HEK293T (cell line): ENCODE data around the gene HIVEP2.

Experiments
- CTCF ChIA-PET: fragments of 350-600 bp; formaldehyde crosslinking; extraction: SDS; loops from one replicate; lab custom pipeline; 2021; ENCODE audit warnings: antibody characterized with exemption, inconsistent platforms; lab: Yijun Ruan, JAX
- POLR2A ChIA-PET: fragments of 350-600 bp; formaldehyde crosslinking; extraction: SDS; loops from one replicate; lab custom pipeline; 2020; ENCODE audit warnings: antibody characterized with exemption, inconsistent platforms; lab: Yijun Ruan, JAX
- DNase-seq: peaks from one replicate; pipeline ENCODE4 v3.0.0; 2012; ENCODE audit warnings: mixed read lengths; ENCODE audit errors: extremely low spot score
- ARNT ChIP-seq: fragments of 450-650 bp; IDR thresholded peaks from 2 replicates; pipeline ENCODE4 v1.6.1; 2017; ENCODE audit warnings: mild to moderate bottlenecking
- BHLHE40 ChIP-seq: fragments of 450-650 bp; IDR thresholded peaks from 2 replicates; pipeline ENCODE4 v1.6.1; 2016; ENCODE audit warnings: mild to moderate bottlenecking, moderate library complexity, borderline replicate concordance
- CTBP1 ChIP-seq: fragments of 450-650 bp; IDR thresholded peaks from 2 replicates; pipeline ENCODE4 v1.6.1; 2016; ENCODE audit warnings: borderline replicate concordance
- ELF4 ChIP-seq: fragments of 450-650 bp; IDR thresholded peaks from 2 replicates; pipeline ENCODE4 v1.6.1; 2017; ENCODE audit warnings: antibody characterized with exemption
- FOXA1 ChIP-seq: fragments of 450-650 bp; IDR thresholded peaks from 2 replicates; pipeline ENCODE4 v1.6.1; 2016; ENCODE audit warnings: mild to moderate bottlenecking
- FOXK2 ChIP-seq: fragments of 450-650 bp; IDR thresholded peaks from 2 replicates; pipeline ENCODE4 v1.6.1; 2016; ENCODE audit warnings: mild to moderate bottlenecking
- FOXM1 ChIP-seq: fragments of 450-650 bp; IDR thresholded peaks from 2 replicates; pipeline ENCODE4 v1.6.1; 2017; ENCODE audit warnings: mild to moderate bottlenecking, borderline replicate concordance
- HDGF ChIP-seq: fragments of 450-650 bp; IDR thresholded peaks from 2 replicates; pipeline ENCODE4 v1.6.1; 2017; ENCODE audit warnings: antibody characterized with exemption, borderline replicate concordance
- L3MBTL2 ChIP-seq: fragments of 450-650 bp; conservative IDR thresholded peaks from 2 replicates; pipeline ENCODE4 v1.6.1; 2016; ENCODE audit warnings: mild to moderate bottlenecking
- LEF1 ChIP-seq: fragments of 450-650 bp; IDR thresholded peaks from 2 replicates; pipeline ENCODE4 v1.6.1; 2017; ENCODE audit warnings: mild to moderate bottlenecking, borderline replicate concordance
- NFRKB ChIP-seq: fragments of 450-650 bp; IDR thresholded peaks from 2 replicates; pipeline ENCODE4 v1.6.1; 2016; ENCODE audit warnings: mild to moderate bottlenecking, moderate library complexity
- SP1 ChIP-seq: fragments of 450-650 bp; IDR thresholded peaks from 2 replicates; pipeline ENCODE4 v1.6.1; 2017
- SUZ12 ChIP-seq: fragments of 450-650 bp; IDR thresholded peaks from 2 replicates; pipeline ENCODE4 v1.6.1; 2016; ENCODE audit warnings: mild to moderate bottlenecking
- TARDBP ChIP-seq: fragments of 450-650 bp; IDR thresholded peaks from 2 replicates; pipeline ENCODE4 v1.6.1; 2016
- ZNF384 ChIP-seq: fragments of 450-650 bp; IDR thresholded peaks from 2 replicates; pipeline ENCODE4 v1.6.1; 2016
- TF ChIP-seq, protein P1 (sequence below): fragments of 450-650 bp; IDR thresholded peaks from 2 replicates; pipeline ENCODE4 v1.6.1; 2016

The HIVEP2 gene

DNA sequence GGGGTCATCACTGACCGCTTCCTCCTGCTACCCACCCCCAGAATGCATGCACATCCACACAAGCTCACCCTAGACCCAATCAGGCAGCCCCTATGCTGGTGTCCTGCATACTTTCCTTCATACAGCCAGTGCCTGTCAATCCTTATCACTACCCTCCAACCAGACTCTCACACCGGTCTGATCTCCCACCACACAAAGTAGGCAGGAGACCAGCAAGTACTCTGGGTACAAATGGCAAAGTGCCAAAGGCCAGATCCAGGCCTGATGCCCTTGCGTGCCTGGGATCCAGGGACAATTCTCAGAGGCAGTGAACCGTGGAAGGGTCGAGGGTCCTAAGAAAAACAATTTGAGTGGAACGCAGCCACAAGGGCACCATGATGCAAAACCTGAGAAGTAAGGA, 114.2 kb downstream of the HIVEP2 start:
- CTCF ChIA-PET = no interaction called here

DNA sequence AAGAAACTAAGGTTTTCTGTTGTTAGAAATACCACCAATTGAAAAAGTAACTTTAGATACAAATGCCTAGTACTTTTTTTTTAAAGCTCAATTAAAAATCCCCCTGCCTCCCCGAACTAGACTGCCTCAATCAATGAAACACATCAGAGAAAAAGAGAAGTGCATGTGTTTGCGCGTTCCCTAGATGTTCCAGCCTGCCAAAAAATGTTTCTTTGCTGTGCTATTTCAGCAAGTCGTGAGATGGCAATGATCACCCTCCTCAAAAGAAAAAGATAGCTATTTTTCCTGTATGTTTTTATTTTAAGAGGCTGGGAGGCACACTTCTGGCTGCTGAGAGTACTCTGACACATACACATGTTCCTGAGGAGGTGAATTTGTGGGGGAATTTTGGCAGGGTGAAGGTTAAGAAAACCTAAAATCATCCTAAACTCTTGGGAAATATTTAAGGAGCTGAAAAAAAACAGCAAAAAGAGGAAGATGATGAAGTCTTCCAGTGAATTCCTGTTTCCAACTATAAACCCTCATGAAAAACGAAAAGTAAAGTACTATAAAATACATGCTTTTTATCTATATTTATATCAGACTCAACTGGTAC, 114.8 kb downstream of the HIVEP2 start:
- POLR2A ChIA-PET = no interaction called here
- CTCF ChIA-PET = no interaction called here
- DNase-seq = no peak
- no peak for TF ChIP-seq LEF1
- TF ChIP-seq ARNT = no peak
- no peak for TF ChIP-seq SUZ12
- TF ChIP-seq BHLHE40 = no peak
- TF ChIP-seq FOXA1 = no peak

More for the DNA sequence above, 114.2 kb downstream of the HIVEP2 start:
- POLR2A ChIA-PET = no interaction called here
- DNase-seq = no peak
- TF ChIP-seq SUZ12 (no peak), BHLHE40 (no peak), SP1 (no peak), LEF1 (no peak), TARDBP (no peak), ELF4 (no peak), ZNF384 (no peak), FOXK2 (no peak), L3MBTL2 (no peak), FOXM1 (no peak), ARNT (no peak), CTBP1 (no peak), HDGF (no peak), NFRKB (no peak), FOXA1 (no peak)
- TF ChIP-seq, protein P1, sequence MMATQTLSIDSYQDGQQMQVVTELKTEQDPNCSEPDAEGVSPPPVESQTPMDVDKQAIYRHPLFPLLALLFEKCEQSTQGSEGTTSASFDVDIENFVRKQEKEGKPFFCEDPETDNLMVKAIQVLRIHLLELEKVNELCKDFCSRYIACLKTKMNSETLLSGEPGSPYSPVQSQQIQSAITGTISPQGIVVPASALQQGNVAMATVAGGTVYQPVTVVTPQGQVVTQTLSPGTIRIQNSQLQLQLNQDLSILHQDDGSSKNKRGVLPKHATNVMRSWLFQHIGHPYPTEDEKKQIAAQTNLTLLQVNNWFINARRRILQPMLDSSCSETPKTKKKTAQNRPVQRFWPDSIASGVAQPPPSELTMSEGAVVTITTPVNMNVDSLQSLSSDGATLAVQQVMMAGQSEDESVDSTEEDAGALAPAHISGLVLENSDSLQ = no peak

DNA sequence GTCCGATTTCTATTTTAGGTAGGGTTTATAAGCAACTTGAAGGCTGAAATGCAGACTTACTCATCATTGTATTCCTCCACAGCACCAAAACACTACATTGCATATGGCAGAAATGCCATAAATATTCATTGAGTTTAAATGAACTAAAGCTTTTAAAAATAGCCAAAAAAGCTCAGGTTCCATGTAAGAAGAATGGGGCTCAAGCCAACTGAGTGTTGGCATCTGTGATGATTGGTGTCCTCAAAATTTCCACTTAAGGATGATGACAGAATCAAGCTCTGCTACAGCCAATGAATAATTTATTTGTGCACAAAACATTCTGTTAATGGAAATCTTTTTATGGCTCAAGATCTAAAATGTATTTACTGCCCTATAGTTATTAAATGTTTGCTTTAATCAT, 115.4 kb downstream of the HIVEP2 start:
- no peak for TF ChIP-seq ZNF384
- ChIA-PET CTCF (no interaction called here), POLR2A (no interaction called here)
- DNase-seq = no peak

DNA sequence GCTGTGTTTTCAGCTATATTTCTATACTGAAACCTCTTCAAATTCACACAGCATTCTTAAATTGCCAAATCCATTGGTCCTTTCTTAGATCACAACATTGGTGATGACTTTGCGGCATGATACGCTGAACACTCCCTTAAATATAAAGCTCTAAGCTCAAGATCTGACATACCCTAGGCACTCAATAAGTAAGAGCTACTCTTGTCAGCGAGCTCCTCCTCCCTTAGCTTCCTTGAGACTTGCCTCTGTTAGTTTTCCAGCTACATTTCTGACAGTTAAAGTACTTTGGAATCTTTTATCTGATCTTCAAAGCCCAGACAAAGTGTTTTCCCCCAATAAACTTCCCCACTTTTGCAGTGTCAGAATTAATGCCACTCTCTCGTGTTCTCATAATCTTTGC, 117.0 kb downstream of the HIVEP2 start:
- TF ChIP-seq, protein P1 = no peak
- ChIA-PET CTCF (no interaction called here), POLR2A (no interaction called here)
- DNase-seq = no peak

DNA sequence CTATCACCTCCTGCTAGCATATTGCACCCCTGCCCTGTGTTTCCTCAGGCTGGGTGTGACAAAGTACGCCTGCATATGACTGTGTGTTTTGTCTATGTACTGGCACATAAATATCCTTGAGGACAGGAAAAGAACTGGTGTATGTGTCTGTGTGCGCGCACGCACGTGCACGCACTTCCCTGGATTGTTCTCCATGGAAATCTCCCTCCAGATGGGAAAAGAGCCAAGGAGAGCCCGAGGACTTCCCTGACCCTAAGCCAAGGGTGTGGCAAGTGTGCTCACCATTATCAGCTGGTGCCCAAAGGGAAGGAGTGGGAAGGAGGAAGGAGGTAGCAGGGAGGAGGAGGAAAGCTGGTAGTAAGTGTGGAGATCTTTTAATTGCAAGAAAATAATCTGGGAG, 117.6 kb downstream of the HIVEP2 start:
- ChIA-PET POLR2A (no interaction called here), CTCF (no interaction called here)
- no peak for TF ChIP-seq LEF1
- no peak for TF ChIP-seq L3MBTL2
- TF ChIP-seq NFRKB = no peak
- TF ChIP-seq FOXK2 = no peak
- no peak for TF ChIP-seq ARNT
- TF ChIP-seq FOXA1 = no peak
- TF ChIP-seq CTBP1 = no peak
- no peak for TF ChIP-seq BHLHE40
- no peak for DNase-seq

DNA sequence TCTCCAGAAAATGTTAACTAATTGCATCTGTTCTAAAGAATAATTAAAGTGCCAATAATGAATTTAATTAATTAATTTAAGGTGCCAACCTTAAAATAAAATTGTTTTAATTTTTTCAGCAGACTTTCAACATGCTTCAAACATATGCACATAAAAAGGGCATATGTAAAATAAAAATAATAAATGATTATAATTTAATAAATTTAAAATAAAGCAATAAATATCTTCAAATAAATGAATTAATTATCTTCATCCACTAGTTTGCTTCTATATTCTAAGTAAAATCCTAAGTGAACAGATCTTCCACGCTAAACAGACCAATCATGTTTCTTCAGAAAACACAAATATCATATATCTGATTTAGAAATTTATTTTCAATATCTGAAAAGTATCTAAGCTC, 119.2 kb downstream of the HIVEP2 start:
- POLR2A ChIA-PET = no interaction called here
- CTCF ChIA-PET = no interaction called here
- TF ChIP-seq HDGF (no peak), SP1 (no peak), FOXK2 (no peak), LEF1 (no peak), CTBP1 (no peak), ARNT (no peak), ELF4 (no peak), FOXA1 (no peak), BHLHE40 (no peak)
- DNase-seq = no peak

DNA sequence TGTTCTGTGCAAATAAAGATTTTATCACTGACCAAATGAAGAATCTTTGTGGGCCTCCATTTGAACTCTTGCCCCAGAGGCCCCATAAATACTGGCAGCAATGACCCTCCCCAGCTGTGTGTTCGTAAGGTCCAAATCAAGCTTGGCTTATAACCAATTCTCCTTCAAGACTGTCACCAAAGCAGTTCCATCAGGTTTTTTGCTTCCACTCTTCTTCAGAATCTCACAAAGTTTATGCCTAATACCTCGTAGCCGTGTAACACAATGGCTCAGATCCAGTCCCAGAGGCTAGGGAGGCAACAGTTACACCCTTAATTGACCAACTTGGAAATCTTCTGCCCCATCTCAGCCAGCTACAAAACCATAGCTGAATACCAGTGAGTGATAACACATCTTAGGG, 120.5 kb downstream of the HIVEP2 start:
- no peak for DNase-seq
- POLR2A ChIA-PET = no interaction called here
- CTCF ChIA-PET = interaction anchor here (0.6 to 1.0 kb wide), 2 partner anchors 22 to 59 kb away, joined by 3 to 4 read pairs; no protein-coding TSS in a partner anchor
- TF ChIP-seq SUZ12 (no peak), ZNF384 (no peak), HDGF (no peak), SP1 (no peak), ARNT (no peak), FOXK2 (no peak), FOXA1 (no peak), CTBP1 (no peak), ELF4 (no peak)
- TF ChIP-seq, protein P1 = no peak
